BLaER1 (cell line): Measurements from ENCODE around the gene ARID1B.

ENCODE experiments used
- H3K27ac ChIP-seq: shearing (Covaris generic); formaldehyde crosslinking; 2 replicates; pipeline ENCODE4 v1.8.1; 2022
- H3K27me3 ChIP-seq: shearing (Covaris generic); formaldehyde crosslinking; 2 replicates; pipeline ENCODE4 v1.8.1; 2022
- H3K36me3 ChIP-seq: shearing (Covaris generic); formaldehyde crosslinking; 2 replicates; pipeline ENCODE4 v1.8.1; 2022
- H3K4me1 ChIP-seq: shearing (Covaris generic); formaldehyde crosslinking; 2 replicates; pipeline ENCODE4 v1.8.1; 2022
- H3K4me2 ChIP-seq: shearing (Covaris generic); formaldehyde crosslinking; 2 replicates; pipeline ENCODE4 v1.8.1; 2022
- H3K4me3 ChIP-seq: shearing (Covaris generic); formaldehyde crosslinking; 2 replicates; pipeline ENCODE4 v1.8.1; 2022
- H3K9ac ChIP-seq: shearing (Covaris generic); formaldehyde crosslinking; 2 replicates; pipeline ENCODE4 v1.8.1; 2022
- H3K9me3 ChIP-seq: shearing (Covaris generic); formaldehyde crosslinking; 2 replicates; pipeline ENCODE4 v1.8.1; 2022
- H4K20me1 ChIP-seq: shearing (Covaris generic); formaldehyde crosslinking; 2 replicates; pipeline ENCODE4 v1.8.1; 2022
- Cebpa-rat ChIP-seq: shearing (Covaris generic); IDR thresholded peaks from 2 replicates; pipeline ENCODE4 v1.8.1; 2022

The ARID1B gene

GRCh38 chr6:156854466-156855161, 77.4 kb downstream of the ARID1B start:
- Histone ChIP-seq H3K27ac (0 out of 2 replicates have a peak overlapping the region, but pooled peaks have one; percentile 2), H4K20me1 (peaks cover 100% of the 10 kb centered on the region), H3K9me3 (no peaks in the 10 kb centered on the region), H3K4me1 (peaks cover 40% of the 10 kb centered on the region), H3K9ac (no peak overlapping the region), H3K4me3 (no peak overlapping the region), H3K36me3 (peaks cover 22% of the 10 kb centered on the region), H3K27me3 (no peaks in the 10 kb centered on the region), H3K4me2 (no peak overlapping the region)
- TF ChIP-seq Cebpa-rat: no peak

GRCh38 chr6:156857573-156857972, 80.4 kb downstream of the ARID1B start:
- Histone ChIP-seq H3K9ac (no peak overlapping the region), H3K4me1 (peaks cover 11% of the 10 kb centered on the region), H3K4me3 (no peak overlapping the region), H3K27me3 (no peaks in the 10 kb centered on the region), H3K27ac (no peak overlapping the region), H3K4me2 (no peak overlapping the region), H4K20me1 (peaks cover 100% of the 10 kb centered on the region), H3K36me3 (peaks cover 37% of the 10 kb centered on the region), H3K9me3 (no peaks in the 10 kb centered on the region)
- TF ChIP-seq Cebpa-rat: no peak

DNA sequence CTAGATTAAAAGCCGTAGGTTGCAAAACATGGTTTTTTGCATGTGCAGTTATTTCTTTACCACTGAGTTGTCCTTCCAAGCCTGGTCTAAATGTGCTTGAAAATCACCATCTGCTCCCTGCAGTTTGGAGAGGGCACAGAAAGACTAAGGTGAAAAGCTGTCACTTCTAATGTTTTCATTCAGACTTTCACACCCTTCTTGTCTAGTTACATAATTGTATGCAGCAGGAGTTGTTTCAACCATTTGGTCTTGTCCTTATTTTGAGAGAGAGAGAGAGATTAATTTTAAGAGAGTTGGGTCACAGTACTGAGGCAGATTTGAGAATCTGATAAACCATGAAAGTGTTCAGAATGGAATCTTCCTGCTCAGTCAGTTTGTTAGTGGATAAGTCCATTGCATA, 82.5 kb downstream of the ARID1B start:
- H3K9me3 ChIP-seq: no peaks in the 10 kb centered on the region

GRCh38 chr6:156862711-156863110, 85.5 kb downstream of the ARID1B start:
- TF ChIP-seq Cebpa-rat: no peak
- Histone ChIP-seq H3K9ac (no peak overlapping the region), H3K4me2 (no peak overlapping the region), H3K9me3 (no peaks in the 10 kb centered on the region), H3K4me1 (peaks cover 8% of the 10 kb centered on the region; the same call in 1 of the 2 replicates), H3K4me3 (no peak overlapping the region), H4K20me1 (peaks cover 100% of the 10 kb centered on the region), H3K36me3 (peaks cover 43% of the 10 kb centered on the region), H3K27ac (no peak overlapping the region), H3K27me3 (no peaks in the 10 kb centered on the region)

More for the DNA sequence above, 82.5 kb downstream of the ARID1B start:
- TF ChIP-seq Cebpa-rat: no peak
- H3K9ac ChIP-seq: no peak overlapping the region
- H3K4me1 ChIP-seq: no peaks in the 10 kb centered on the region; the same call in none of the 2 replicates
- H4K20me1 ChIP-seq: peaks cover 100% of the 10 kb centered on the region
- no peaks in the 10 kb centered on the region for H3K27me3 ChIP-seq
- no peak overlapping the region for H3K27ac ChIP-seq
- peaks cover 37% of the 10 kb centered on the region for H3K36me3 ChIP-seq
- no peak overlapping the region for H3K4me2 ChIP-seq
- no peak overlapping the region for H3K4me3 ChIP-seq

DNA sequence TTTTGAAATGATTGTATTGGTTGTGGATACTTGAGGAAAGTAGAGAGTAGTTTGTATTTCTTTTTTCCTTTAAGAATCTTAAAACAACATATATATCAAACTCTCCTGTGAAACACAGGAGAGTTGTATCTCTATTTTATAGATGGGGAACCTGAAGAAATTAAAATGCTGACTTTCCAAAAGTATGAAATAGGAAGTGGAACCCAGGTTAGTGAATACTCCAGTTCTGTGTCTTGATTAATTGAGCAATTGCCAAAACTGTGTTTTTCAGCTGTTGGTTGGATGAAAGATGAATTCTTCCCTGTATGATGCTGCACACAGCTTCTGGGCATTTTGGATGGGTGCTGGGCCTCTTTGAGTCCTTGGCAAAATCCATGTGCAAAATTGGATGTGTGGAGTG, 86.3 kb downstream of the ARID1B start:
- peaks cover 100% of the 10 kb centered on the region for H4K20me1 ChIP-seq
- no peak for TF ChIP-seq Cebpa-rat
- no peak overlapping the region for H3K9ac ChIP-seq
- peaks cover 8% of the 10 kb centered on the region; the same call in 1 of the 2 replicates for H3K4me1 ChIP-seq
- no peak overlapping the region for H3K4me3 ChIP-seq
- H3K4me2 ChIP-seq: no peak overlapping the region
- H3K27me3 ChIP-seq: no peaks in the 10 kb centered on the region
- no peak overlapping the region for H3K27ac ChIP-seq
- H3K9me3 ChIP-seq: no peaks in the 10 kb centered on the region
- H3K36me3 ChIP-seq: peaks cover 38% of the 10 kb centered on the region

GRCh38 chr6:156864557-156864956, 87.4 kb downstream of the ARID1B start:
- H3K4me1 ChIP-seq: peaks cover 8% of the 10 kb centered on the region; the same call in 1 of the 2 replicates
- H3K4me2 ChIP-seq: no peak overlapping the region
- H3K9me3 ChIP-seq: no peaks in the 10 kb centered on the region
- no peak overlapping the region for H3K9ac ChIP-seq
- no peak overlapping the region for H3K27ac ChIP-seq
- peaks cover 31% of the 10 kb centered on the region for H3K36me3 ChIP-seq
- TF ChIP-seq Cebpa-rat: no peak
- H4K20me1 ChIP-seq: peaks cover 100% of the 10 kb centered on the region
- H3K27me3 ChIP-seq: no peaks in the 10 kb centered on the region
- no peak overlapping the region for H3K4me3 ChIP-seq

- Histone ChIP-seq H3K27me3 (no peaks in the 10 kb centered on the region), H4K20me1 (peaks cover 100% of the 10 kb centered on the region), H3K27ac (no peak overlapping the region), H3K4me2 (no peak overlapping the region), H3K36me3 (peaks cover 33% of the 10 kb centered on the region), H3K9ac (no peak overlapping the region), H3K4me1 (peaks cover 8% of the 10 kb centered on the region; the same call in 1 of the 2 replicates), H3K9me3 (no peaks in the 10 kb centered on the region), H3K4me3 (no peak overlapping the region)
- TF ChIP-seq Cebpa-rat: no peak
These were observed 87.9 kb downstream of the ARID1B start for GRCh38 chr6:156865019-156865629.

GRCh38 chr6:156866220-156867015, 89.2 kb downstream of the ARID1B start:
- Histone ChIP-seq H3K4me3 (no peak overlapping the region), H3K4me2 (no peak overlapping the region), H4K20me1 (peaks cover 100% of the 10 kb centered on the region), H3K9ac (no peak overlapping the region), H3K4me1 (peaks cover 8% of the 10 kb centered on the region; the same call in 1 of the 2 replicates), H3K9me3 (no peaks in the 10 kb centered on the region), H3K27me3 (no peaks in the 10 kb centered on the region), H3K27ac (no peak overlapping the region), H3K36me3 (peaks cover 30% of the 10 kb centered on the region)
- TF ChIP-seq Cebpa-rat: no peak

- peaks cover 8% of the 10 kb centered on the region; the same call in 1 of the 2 replicates for H3K4me1 ChIP-seq
- H3K4me3 ChIP-seq: no peak overlapping the region
These were observed 89.9 kb downstream of the ARID1B start for GRCh38 chr6:156867121-156867520.

More at GRCh38 chr6:156867121-156867520, 89.9 kb downstream of the ARID1B start:
- Histone ChIP-seq H3K4me2 (no peak overlapping the region), H3K27me3 (no peaks in the 10 kb centered on the region), H3K36me3 (peaks cover 28% of the 10 kb centered on the region), H3K9ac (no peak overlapping the region), H4K20me1 (peaks cover 100% of the 10 kb centered on the region), H3K27ac (no peak overlapping the region), H3K9me3 (no peaks in the 10 kb centered on the region)
- no peak for TF ChIP-seq Cebpa-rat
